WERI-Rb-1 (cell line): ENCODE results near the gene HOXA10.
A peak's percentile ranks its signal among the peaks of the same experiment; 100 is the strongest.

ENCODE experiments used
- DNase-seq: peaks from one replicate; pipeline ENCODE4 v3.0.0-alpha.2; 2020
- H3K27ac ChIP-seq: fragments of 250-450 bp; sonication (Bioruptor Pico); 2 replicates; pipeline ENCODE4 v1.5.1; 2020; ENCODE audit warnings: mild to moderate bottlenecking, moderate library complexity
- H3K27me3 ChIP-seq: fragments of 250-450 bp; sonication (Bioruptor Pico); 2 replicates; pipeline ENCODE4 v1.5.1; 2021; ENCODE audit warnings: mild to moderate bottlenecking, low read depth, moderate library complexity; ENCODE audit not compliant: insufficient read depth, severe bottlenecking
- H3K36me3 ChIP-seq: fragments of 250-450 bp; sonication (Bioruptor Pico); 2 replicates; pipeline ENCODE4 v1.5.1; 2020; ENCODE audit warnings: mild to moderate bottlenecking, moderate library complexity
- H3K4me3 ChIP-seq: 2 replicates; pipeline ENCODE4 v1.5.1; 2011; ENCODE audit warnings: low read depth, mild to moderate bottlenecking, control low read depth, low read length
- H3K9me3 ChIP-seq: fragments of 250-450 bp; sonication (Bioruptor Pico); 2 replicates; pipeline ENCODE4 v1.5.1; 2021; ENCODE audit warnings: mild to moderate bottlenecking, moderate library complexity; ENCODE audit not compliant: severe bottlenecking
- CTCF ChIP-seq: IDR thresholded peaks from 2 replicates; pipeline ENCODE4 v1.5.1; 2011; ENCODE audit warnings: low read depth, mild to moderate bottlenecking, control low read depth, inconsistent platforms, low read length

Gene HOXA10

GRCh38 chr7:27171637-27172314 lies 2.3 kb downstream of the HOXA10 start:
- no peak for DNase-seq
- H3K36me3 ChIP-seq = no peaks in the 10 kb centered on the region
- H3K27me3 ChIP-seq = peaks cover 76% of the 10 kb centered on the region
- no peak overlapping the region for H3K27ac ChIP-seq
- peak overlapping the region; percentile 53 for H3K4me3 ChIP-seq
- peaks cover 8% of the 10 kb centered on the region for H3K9me3 ChIP-seq
- no peak for TF ChIP-seq CTCF

GRCh38 chr7:27171325-27171636 lies 2.8 kb downstream of the HOXA10 start:
- no peak overlapping the region for H3K27ac ChIP-seq
- no peak for DNase-seq
- no peak for TF ChIP-seq CTCF
- H3K4me3 ChIP-seq = no peak overlapping the region
- H3K9me3 ChIP-seq = peaks cover 11% of the 10 kb centered on the region
- no peaks in the 10 kb centered on the region for H3K36me3 ChIP-seq
- H3K27me3 ChIP-seq = peaks cover 81% of the 10 kb centered on the region

GRCh38 chr7:27170426-27171324 lies 3.4 kb downstream of the HOXA10 start:
- DNase-seq = no peak
- H3K27me3 ChIP-seq = peaks cover 82% of the 10 kb centered on the region
- TF ChIP-seq CTCF = no peak
- no peak overlapping the region for H3K4me3 ChIP-seq
- H3K9me3 ChIP-seq = peaks cover 17% of the 10 kb centered on the region
- H3K36me3 ChIP-seq = no peaks in the 10 kb centered on the region
- H3K27ac ChIP-seq = no peak overlapping the region

- no peak overlapping the region for H3K27ac ChIP-seq
- H3K27me3 ChIP-seq = peaks cover 82% of the 10 kb centered on the region
- no peak overlapping the region for H3K4me3 ChIP-seq
- TF ChIP-seq CTCF = no peak
- peaks cover 21% of the 10 kb centered on the region for H3K9me3 ChIP-seq
- DNase-seq = no peak
- no peaks in the 10 kb centered on the region for H3K36me3 ChIP-seq
Observed at GRCh38 chr7:27169658-27170425, 4.3 kb downstream of the HOXA10 start.

GRCh38 chr7:27168265-27168947 lies 5.7 kb downstream of the HOXA10 start:
- peaks cover 78% of the 10 kb centered on the region for H3K27me3 ChIP-seq
- H3K4me3 ChIP-seq = no peak overlapping the region
- H3K27ac ChIP-seq = no peak overlapping the region

More at GRCh38 chr7:27168265-27168947, 5.7 kb downstream of the HOXA10 start:
- TF ChIP-seq CTCF = no peak
- peaks cover 21% of the 10 kb centered on the region for H3K9me3 ChIP-seq
- DNase-seq = no peak
- no peaks in the 10 kb centered on the region for H3K36me3 ChIP-seq
